ENCODE data around the gene MYOCOS.

MYOCOS gene

DNA sequence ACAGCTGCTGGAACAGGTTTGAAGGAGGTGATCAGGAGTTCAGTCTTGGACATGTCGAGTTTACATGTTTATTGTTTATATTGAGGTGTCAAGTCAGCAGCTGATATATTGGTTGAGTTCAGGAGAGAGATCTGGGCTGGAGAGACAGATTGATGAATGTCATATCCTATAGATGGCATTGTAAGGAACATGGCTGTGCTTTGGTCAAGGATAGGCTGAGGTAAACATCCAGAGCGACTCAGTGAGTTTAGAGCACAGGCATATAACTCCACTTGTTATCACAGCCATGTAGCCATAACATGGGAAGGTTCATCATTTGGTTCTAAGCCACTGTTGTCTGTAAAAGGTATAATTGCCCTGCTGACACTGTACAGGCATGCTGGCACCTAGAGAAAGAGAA, 5.5 kb upstream of the MYOCOS start:
- H3K4me3 ChIP-seq (ENCODE audit: control insufficient read depth in 1 of 7, extremely low read depth in 1 of 7, insufficient read depth in 4 of 7, low read depth in 2 of 7, low read length in 6 of 7): no peak overlapping the region
- DNase-seq: no peak
- ChIA-PET CTCF (no interaction called here), POLR2A (interaction anchor here (1.2 kb wide), 1 partner anchor 194 kb away, joined by 3 read pairs; no protein-coding TSS in a partner anchor)
- H3K4me1 ChIP-seq (ENCODE audit: control extremely low read depth in 1 of 4, control insufficient read depth in 4 of 4, insufficient read depth in 4 of 4, low read length in 3 of 4): no peaks in the 10 kb centered on the region
- H3K27me3 ChIP-seq (replicated peaks in 2 of 5; ENCODE audit: control insufficient read depth in 4 of 5, insufficient read depth in 5 of 5, low read length in 4 of 5): peaks cover 0 to 3% (median 0%) of the 10 kb centered on the region in 5 experiments
- no peaks in the 10 kb centered on the region for H3K9me3 ChIP-seq (ENCODE audit: control extremely low read depth in 1 of 5, control insufficient read depth in 4 of 5, insufficient read depth in 2 of 5, low read depth in 1 of 5, low read length in 4 of 5)
- no peaks in the 10 kb centered on the region for H3K36me3 ChIP-seq (ENCODE audit: control insufficient read depth in 4 of 4, insufficient read depth in 4 of 4, low read length in 3 of 4)
- WGBS (ENCODE audit: insufficient coverage): 100% methylated on average over 1 of the region's 2 CpGs
- no peak overlapping the region for H3K27ac ChIP-seq (ENCODE audit: insufficient read depth in 1 of 2, low read depth in 1 of 2, low read length in 2 of 2, poor library complexity in 1 of 2, severe bottlenecking in 2 of 2)

DNA sequence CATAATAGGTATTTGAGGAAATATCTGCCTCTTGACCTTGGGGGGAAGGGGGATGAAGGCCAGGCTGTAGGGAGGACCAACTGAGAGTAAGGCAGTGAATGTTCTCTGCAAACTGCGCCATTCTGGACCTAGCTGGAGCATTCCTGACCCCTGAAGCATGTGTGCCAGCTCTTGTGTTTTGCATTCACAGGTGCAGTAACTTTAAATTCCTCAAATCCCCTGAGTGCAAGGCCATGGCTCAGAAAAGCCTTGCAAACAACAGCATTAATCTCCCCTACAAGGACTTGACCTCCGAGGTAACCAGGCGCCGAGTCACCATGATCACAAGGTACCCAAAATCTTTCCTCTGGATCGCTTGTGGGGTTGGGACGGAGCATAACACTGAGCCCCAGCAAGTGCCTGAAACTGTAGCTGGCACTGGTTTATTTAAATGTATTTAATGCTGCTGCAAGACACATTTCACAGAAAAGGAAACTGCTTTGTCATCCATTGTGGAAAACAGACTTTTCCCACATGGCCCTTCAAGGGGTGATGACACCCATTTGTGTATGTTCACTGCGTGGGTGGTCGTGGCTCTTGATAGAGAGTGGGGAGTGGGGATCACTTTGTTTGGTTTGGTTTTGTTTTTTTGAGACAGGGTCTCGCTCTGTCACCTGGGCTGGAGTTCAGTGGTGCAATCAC, 1.7 kb downstream of the MYOCOS start:
- no peak for DNase-seq
- no peaks in the 10 kb centered on the region for H3K36me3 ChIP-seq (ENCODE audit: control insufficient read depth in 4 of 4, insufficient read depth in 4 of 4, low read length in 3 of 4)
- H3K27me3 ChIP-seq (replicated peaks in 2 of 5; ENCODE audit: control insufficient read depth in 4 of 5, insufficient read depth in 5 of 5, low read length in 4 of 5): no peaks in the 10 kb centered on the region
- H3K4me1 ChIP-seq (ENCODE audit: control extremely low read depth in 1 of 4, control insufficient read depth in 4 of 4, insufficient read depth in 4 of 4, low read length in 3 of 4): no peaks in the 10 kb centered on the region
- ChIA-PET CTCF (interaction anchor here (1.2 kb wide), 1 partner anchor 21 kb away, joined by 3 read pairs; no protein-coding TSS in a partner anchor), POLR2A (no interaction called here)
- H3K4me3 ChIP-seq (ENCODE audit: control insufficient read depth in 1 of 7, extremely low read depth in 1 of 7, insufficient read depth in 4 of 7, low read depth in 2 of 7, low read length in 6 of 7): no peak overlapping the region
- no peaks in the 10 kb centered on the region for H3K9me3 ChIP-seq (ENCODE audit: control extremely low read depth in 1 of 5, control insufficient read depth in 4 of 5, insufficient read depth in 2 of 5, low read depth in 1 of 5, low read length in 4 of 5)
- 94% methylated on average over 6 of the region's 9 CpGs for WGBS (ENCODE audit: insufficient coverage)
- no peak overlapping the region for H3K27ac ChIP-seq (ENCODE audit: insufficient read depth in 1 of 2, low read depth in 1 of 2, low read length in 2 of 2, poor library complexity in 1 of 2, severe bottlenecking in 2 of 2)

DNA sequence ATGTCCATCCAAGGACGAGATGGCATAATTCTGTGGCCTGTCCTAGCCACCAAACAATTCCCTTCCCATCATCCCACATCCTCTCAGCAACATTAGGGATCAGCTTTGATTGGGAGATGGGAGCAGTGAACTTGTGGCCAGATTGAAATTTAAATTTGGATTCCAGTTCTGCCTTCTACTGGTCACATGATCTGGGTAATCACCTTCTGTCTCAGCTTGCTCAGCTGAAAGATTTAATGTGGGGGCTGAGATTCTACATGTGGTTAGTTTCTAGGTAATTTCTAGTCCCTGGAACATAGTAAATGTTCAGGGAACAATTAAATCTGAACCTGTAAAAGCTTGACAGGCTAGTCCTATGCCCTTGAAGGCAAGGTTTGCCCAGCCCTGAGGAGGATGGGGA, 3.2 kb downstream of the MYOCOS start:
- Histone ChIP-seq H3K27me3 (replicated peaks in 2 of 5; ENCODE audit: control insufficient read depth in 4 of 5, insufficient read depth in 5 of 5, low read length in 4 of 5) (no peaks in the 10 kb centered on the region), H3K27ac (ENCODE audit: insufficient read depth in 1 of 2, low read depth in 1 of 2, low read length in 2 of 2, poor library complexity in 1 of 2, severe bottlenecking in 2 of 2) (no peak overlapping the region), H3K36me3 (ENCODE audit: control insufficient read depth in 4 of 4, insufficient read depth in 4 of 4, low read length in 3 of 4) (no peaks in the 10 kb centered on the region), H3K4me3 (ENCODE audit: control insufficient read depth in 1 of 7, extremely low read depth in 1 of 7, insufficient read depth in 4 of 7, low read depth in 2 of 7, low read length in 6 of 7) (no peak overlapping the region), H3K9me3 (ENCODE audit: control extremely low read depth in 1 of 5, control insufficient read depth in 4 of 5, insufficient read depth in 2 of 5, low read depth in 1 of 5, low read length in 4 of 5) (no peaks in the 10 kb centered on the region), H3K4me1 (ENCODE audit: control extremely low read depth in 1 of 4, control insufficient read depth in 4 of 4, insufficient read depth in 4 of 4, low read length in 3 of 4) (no peaks in the 10 kb centered on the region)
- no peak for DNase-seq
- POLR2A ChIA-PET: no interaction called here
- WGBS (ENCODE audit: insufficient coverage): no CpG with 5 or more reads among the region's 1 CpG
- CTCF ChIA-PET: no interaction called here

DNA sequence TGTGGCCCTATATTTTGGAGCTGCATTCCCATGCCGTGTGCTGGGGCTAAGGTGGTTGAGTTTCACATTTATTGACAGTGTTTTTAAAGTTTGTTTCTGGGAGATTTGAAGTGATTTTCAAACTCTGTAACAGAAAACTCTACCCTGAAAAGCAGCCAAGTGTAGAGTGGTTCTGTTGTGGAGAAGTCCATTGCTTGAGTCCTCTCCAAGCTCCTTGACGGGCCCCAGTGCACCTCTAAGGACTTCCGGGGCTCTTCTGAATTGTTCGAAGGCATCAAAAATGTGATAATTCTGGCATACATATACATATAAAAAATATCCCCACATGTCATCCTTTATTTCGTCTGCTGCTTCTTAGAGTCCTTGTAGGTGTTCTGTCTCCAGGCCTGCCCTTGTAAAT, 5.0 kb downstream of the MYOCOS start:
- Histone ChIP-seq H3K27me3 (replicated peaks in 2 of 5; ENCODE audit: control insufficient read depth in 4 of 5, insufficient read depth in 5 of 5, low read length in 4 of 5) (no peaks in the 10 kb centered on the region), H3K4me1 (ENCODE audit: control extremely low read depth in 1 of 4, control insufficient read depth in 4 of 4, insufficient read depth in 4 of 4, low read length in 3 of 4) (no peaks in the 10 kb centered on the region), H3K36me3 (ENCODE audit: control insufficient read depth in 4 of 4, insufficient read depth in 4 of 4, low read length in 3 of 4) (no peaks in the 10 kb centered on the region), H3K4me3 (ENCODE audit: control insufficient read depth in 1 of 7, extremely low read depth in 1 of 7, insufficient read depth in 4 of 7, low read depth in 2 of 7, low read length in 6 of 7) (no peak overlapping the region), H3K9me3 (ENCODE audit: control extremely low read depth in 1 of 5, control insufficient read depth in 4 of 5, insufficient read depth in 2 of 5, low read depth in 1 of 5, low read length in 4 of 5) (no peaks in the 10 kb centered on the region), H3K27ac (ENCODE audit: insufficient read depth in 1 of 2, low read depth in 1 of 2, low read length in 2 of 2, poor library complexity in 1 of 2, severe bottlenecking in 2 of 2) (no peak overlapping the region)
- WGBS (ENCODE audit: insufficient coverage): 50% methylated on average over 2 of the region's 5 CpGs
- ChIA-PET POLR2A (no interaction called here), CTCF (no interaction called here)
- no peak for DNase-seq

DNA sequence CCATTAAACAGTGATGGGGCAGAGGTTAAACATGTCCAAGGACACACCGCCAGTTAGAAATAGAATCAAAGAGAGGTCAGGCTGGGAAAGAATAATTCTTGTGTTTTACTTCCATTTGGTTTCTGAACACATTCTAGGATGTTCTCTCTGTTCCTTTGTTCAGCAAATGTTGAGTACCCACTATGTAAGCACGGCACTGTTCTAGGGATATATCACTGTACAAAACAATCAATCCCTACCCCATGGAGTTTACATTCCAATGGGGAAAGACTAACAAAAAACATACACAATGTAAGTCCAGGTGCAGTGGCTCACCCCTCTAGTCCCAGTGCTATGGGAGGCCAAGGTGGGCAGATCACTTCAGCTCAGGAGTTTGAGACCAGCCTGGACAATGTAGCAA, 6.2 kb downstream of the MYOCOS start:
- no peaks in the 10 kb centered on the region for H3K27me3 ChIP-seq (replicated peaks in 2 of 5; ENCODE audit: control insufficient read depth in 4 of 5, insufficient read depth in 5 of 5, low read length in 4 of 5)
- H3K9me3 ChIP-seq (ENCODE audit: control extremely low read depth in 1 of 5, control insufficient read depth in 4 of 5, insufficient read depth in 2 of 5, low read depth in 1 of 5, low read length in 4 of 5): no peaks in the 10 kb centered on the region
- H3K36me3 ChIP-seq (ENCODE audit: control insufficient read depth in 4 of 4, insufficient read depth in 4 of 4, low read length in 3 of 4): no peaks in the 10 kb centered on the region
- H3K27ac ChIP-seq (ENCODE audit: insufficient read depth in 1 of 2, low read depth in 1 of 2, low read length in 2 of 2, poor library complexity in 1 of 2, severe bottlenecking in 2 of 2): no peak overlapping the region
- H3K4me1 ChIP-seq (ENCODE audit: control extremely low read depth in 1 of 4, control insufficient read depth in 4 of 4, insufficient read depth in 4 of 4, low read length in 3 of 4): no peaks in the 10 kb centered on the region
- no peak for DNase-seq
- no peak overlapping the region for H3K4me3 ChIP-seq (ENCODE audit: control insufficient read depth in 1 of 7, extremely low read depth in 1 of 7, insufficient read depth in 4 of 7, low read depth in 2 of 7, low read length in 6 of 7)
- WGBS (ENCODE audit: insufficient coverage): 100% methylated on average over 1 of the region's 2 CpGs
- POLR2A ChIA-PET: no interaction called here
- CTCF ChIA-PET: no interaction called here

DNA sequence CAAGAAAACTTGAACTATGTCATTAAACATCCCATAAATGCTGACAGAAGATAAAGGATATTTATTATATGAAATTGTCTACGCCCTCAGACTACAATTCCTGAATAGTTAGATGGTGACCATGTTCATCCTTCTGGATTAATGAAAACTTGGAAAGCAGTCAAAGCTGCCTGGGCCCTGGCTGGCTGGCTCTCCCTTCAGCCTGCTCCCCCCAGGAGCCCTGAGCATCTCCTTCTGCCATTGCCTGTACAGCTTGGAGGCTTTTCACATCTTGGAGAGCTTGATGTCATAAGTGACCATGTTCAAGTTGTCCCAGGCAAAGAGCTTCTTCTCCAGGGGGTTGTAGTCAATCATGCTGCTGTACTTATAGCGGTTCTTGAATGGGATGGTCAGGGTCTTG, 13.6 kb downstream of the MYOCOS start:
- no peak for DNase-seq
- CTCF ChIA-PET: interaction anchor here (2.6 kb wide), 1 partner anchor 9 kb away, joined by 11 read pairs; no protein-coding TSS in a partner anchor
- Histone ChIP-seq H3K9me3 (ENCODE audit: control extremely low read depth in 1 of 5, control insufficient read depth in 4 of 5, insufficient read depth in 2 of 5, low read depth in 1 of 5, low read length in 4 of 5) (no peaks in the 10 kb centered on the region), H3K27ac (ENCODE audit: insufficient read depth in 1 of 2, low read depth in 1 of 2, low read length in 2 of 2, poor library complexity in 1 of 2, severe bottlenecking in 2 of 2) (no peak overlapping the region), H3K27me3 (replicated peaks in 2 of 5; ENCODE audit: control insufficient read depth in 4 of 5, insufficient read depth in 5 of 5, low read length in 4 of 5) (no peaks in the 10 kb centered on the region), H3K4me1 (ENCODE audit: control extremely low read depth in 1 of 4, control insufficient read depth in 4 of 4, insufficient read depth in 4 of 4, low read length in 3 of 4) (no peaks in the 10 kb centered on the region), H3K4me3 (ENCODE audit: control insufficient read depth in 1 of 7, extremely low read depth in 1 of 7, insufficient read depth in 4 of 7, low read depth in 2 of 7, low read length in 6 of 7) (no peak overlapping the region), H3K36me3 (ENCODE audit: control insufficient read depth in 4 of 4, insufficient read depth in 4 of 4, low read length in 3 of 4) (no peaks in the 10 kb centered on the region)
- WGBS (ENCODE audit: insufficient coverage): no CpG with 5 or more reads among the region's 2 CpGs
- POLR2A ChIA-PET: no interaction called here

DNA sequence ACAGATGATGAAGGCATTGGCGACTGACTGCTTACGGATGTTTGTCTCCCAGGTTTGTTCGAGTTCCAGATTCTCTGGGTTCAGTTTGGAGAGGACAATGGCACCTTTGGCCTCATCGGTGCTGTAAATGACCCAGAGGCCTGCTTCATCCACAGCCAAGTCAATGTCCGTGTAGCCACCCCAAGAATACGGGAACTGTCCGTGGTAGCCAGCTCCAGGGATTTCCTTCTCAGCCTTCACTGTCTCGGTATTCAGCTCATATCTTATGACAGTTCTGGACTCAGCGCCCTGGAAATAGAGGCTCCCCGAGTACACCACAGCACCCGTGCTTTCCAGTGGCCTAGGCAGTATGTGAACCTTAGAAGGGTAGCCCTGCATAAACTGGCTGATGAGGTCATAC, 14.1 kb downstream of the MYOCOS start:
- no peak overlapping the region for H3K27ac ChIP-seq (ENCODE audit: insufficient read depth in 1 of 2, low read depth in 1 of 2, low read length in 2 of 2, poor library complexity in 1 of 2, severe bottlenecking in 2 of 2)
- H3K36me3 ChIP-seq (ENCODE audit: control insufficient read depth in 4 of 4, insufficient read depth in 4 of 4, low read length in 3 of 4): no peaks in the 10 kb centered on the region
- POLR2A ChIA-PET: no interaction called here
- no peak overlapping the region for H3K4me3 ChIP-seq (ENCODE audit: control insufficient read depth in 1 of 7, extremely low read depth in 1 of 7, insufficient read depth in 4 of 7, low read depth in 2 of 7, low read length in 6 of 7)
- no peaks in the 10 kb centered on the region for H3K9me3 ChIP-seq (ENCODE audit: control extremely low read depth in 1 of 5, control insufficient read depth in 4 of 5, insufficient read depth in 2 of 5, low read depth in 1 of 5, low read length in 4 of 5)
- no peaks in the 10 kb centered on the region for H3K4me1 ChIP-seq (ENCODE audit: control extremely low read depth in 1 of 4, control insufficient read depth in 4 of 4, insufficient read depth in 4 of 4, low read length in 3 of 4)
- no peaks in the 10 kb centered on the region for H3K27me3 ChIP-seq (replicated peaks in 2 of 5; ENCODE audit: control insufficient read depth in 4 of 5, insufficient read depth in 5 of 5, low read length in 4 of 5)
- 87% methylated on average over 11 of the region's 11 CpGs for WGBS (ENCODE audit: insufficient coverage)
- CTCF ChIA-PET: interaction anchor here (2.6 kb wide), 1 partner anchor 9 kb away, joined by 11 read pairs; no protein-coding TSS in a partner anchor
- no peak for DNase-seq

Measured in common myeloid progenitor, CD34-positive (primary cell).